Lung microvascular endothelial cell (primary cell): ENCODE data around the gene SLC38A5. TPM values are rescaled to one million over a fixed set of nuclear protein-coding genes. Genes with fewer than 3 reads are reported as not detected.

Experiments used
- DNase-seq, 2 donors: peaks; one replicate each; pipeline versions ENCODE4 v3.0.0 to v3.0.0-alpha.2; 2010; ENCODE audit warnings: low read depth in 2 of 2
- total RNA-seq: library from RNA; depleted of rRNA; stranded (reverse); fragments of >200 nt; gene quantifications from 2 replicates; pipeline ENCODE4 v1.2.1, GENCODE V29; 2014

The SLC38A5 gene
- total RNA-seq, 1 donor from 2014 or later: 4.2 TPM

- no peak for DNase-seq
Measured at GRCh38 chrX:48491809-48492208, 21.7 kb upstream of the SLC38A5 start.

DNA sequence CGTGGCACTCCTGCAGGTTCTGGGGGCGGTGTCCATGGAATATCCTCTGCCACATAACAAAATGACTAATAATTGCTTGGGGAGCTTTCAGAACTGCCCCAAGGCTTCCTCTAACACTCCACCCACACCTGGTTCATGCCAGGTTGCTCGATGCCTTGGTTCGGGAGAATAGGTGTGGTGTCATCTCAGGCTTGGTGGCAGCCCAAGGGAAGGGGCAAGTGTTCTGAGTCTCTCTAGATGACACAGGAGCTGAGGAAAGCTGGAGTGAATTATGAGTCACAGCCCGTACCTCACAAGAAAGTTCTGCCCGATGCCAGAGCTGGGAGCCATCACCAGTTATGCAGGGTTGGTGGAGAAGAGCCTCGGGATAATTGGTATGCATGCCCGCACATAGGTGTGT lies 20.6 kb upstream of the SLC38A5 start:
- no peak for DNase-seq

DNA sequence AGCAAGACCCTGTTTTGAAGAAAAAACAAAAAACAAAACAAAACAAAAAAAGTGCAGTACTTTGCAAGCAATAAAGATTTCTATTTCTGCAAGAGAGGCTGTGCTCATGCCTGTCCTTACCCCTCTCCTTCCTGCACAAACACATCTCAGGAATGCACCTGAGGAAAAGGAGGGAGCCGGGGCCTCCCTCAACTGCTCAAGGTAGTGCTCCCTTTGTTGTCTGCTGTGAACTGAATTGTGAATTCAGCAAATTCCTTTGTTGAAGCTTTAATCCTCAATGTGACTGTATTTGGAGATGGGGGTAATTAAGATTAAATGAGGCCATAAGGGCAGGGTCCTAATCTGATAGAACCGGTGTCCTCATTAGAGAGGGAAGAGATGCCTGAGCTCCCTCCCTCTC lies 19.8 kb upstream of the SLC38A5 start:
- DNase-seq: no peak

- no peak for DNase-seq
Measured at GRCh38 chrX:48489296-48489695, 19.2 kb upstream of the SLC38A5 start.

- DNase-seq: no peak
Measured at GRCh38 chrX:48488034-48488433, 18.0 kb upstream of the SLC38A5 start.

GRCh38 chrX:48487362-48487798 lies 17.3 kb upstream of the SLC38A5 start:
- DNase-seq: peak in 1 of 2 donors; percentile 60

GRCh38 chrX:48482526-48482925 lies 12.5 kb upstream of the SLC38A5 start:
- no peak for DNase-seq

GRCh38 chrX:48480583-48480982 lies 10.5 kb upstream of the SLC38A5 start:
- DNase-seq: no peak

GRCh38 chrX:48480142-48480541 lies 10.1 kb upstream of the SLC38A5 start:
- DNase-seq: no peak

DNA sequence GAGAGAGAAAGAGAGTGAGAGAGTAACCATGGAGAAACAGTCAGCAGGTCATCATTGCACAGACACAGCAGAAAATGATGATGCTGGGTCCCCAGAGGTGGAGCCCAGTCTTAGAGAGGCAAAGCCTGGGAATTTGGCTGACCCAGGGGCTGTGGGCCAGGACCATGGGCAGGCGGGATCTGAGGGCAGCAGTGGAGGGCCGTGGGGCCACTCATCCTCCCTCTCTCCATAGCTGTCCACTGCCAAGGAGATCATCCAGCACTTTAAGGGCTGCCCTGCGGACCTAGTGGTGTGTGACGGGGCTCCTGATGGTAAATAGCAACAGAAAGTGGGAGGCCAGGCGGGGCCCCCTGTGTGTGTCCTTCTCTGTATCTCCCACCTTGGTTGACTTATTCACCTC lies 8.7 kb upstream of the SLC38A5 start:
- DNase-seq: no peak

GRCh38 chrX:48477960-48478755 lies 8.1 kb upstream of the SLC38A5 start:
- DNase-seq: no peak

DNA sequence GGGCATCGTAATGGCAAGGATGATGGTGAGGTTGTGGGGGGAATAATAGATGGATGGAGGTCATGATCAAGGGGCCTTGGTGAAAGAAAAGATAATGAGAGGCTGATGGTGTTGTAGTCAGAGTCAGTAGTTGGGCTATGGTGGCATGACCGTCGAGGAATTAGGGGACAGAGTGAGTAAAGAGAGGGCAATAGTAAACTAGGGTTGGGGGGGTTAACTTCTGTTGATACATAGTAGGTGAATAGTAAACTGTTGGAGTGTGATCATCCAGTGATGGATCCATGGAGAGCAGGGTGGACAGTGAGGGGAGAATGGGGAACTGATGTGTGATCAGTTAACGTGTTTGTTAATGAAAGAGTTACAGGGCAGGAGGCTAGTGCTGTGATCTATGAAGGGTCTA lies 6.9 kb upstream of the SLC38A5 start:
- no peak for DNase-seq

GRCh38 chrX:48475774-48476577 lies 5.9 kb upstream of the SLC38A5 start, which contains the start of gene FTSJ1:
FTSJ1 (plus strand) TSS chrX:48476199; CDS start chrX:48478048, 1,849 bp downstream.
- DNase-seq: peak; percentile 88 to 93

DNA sequence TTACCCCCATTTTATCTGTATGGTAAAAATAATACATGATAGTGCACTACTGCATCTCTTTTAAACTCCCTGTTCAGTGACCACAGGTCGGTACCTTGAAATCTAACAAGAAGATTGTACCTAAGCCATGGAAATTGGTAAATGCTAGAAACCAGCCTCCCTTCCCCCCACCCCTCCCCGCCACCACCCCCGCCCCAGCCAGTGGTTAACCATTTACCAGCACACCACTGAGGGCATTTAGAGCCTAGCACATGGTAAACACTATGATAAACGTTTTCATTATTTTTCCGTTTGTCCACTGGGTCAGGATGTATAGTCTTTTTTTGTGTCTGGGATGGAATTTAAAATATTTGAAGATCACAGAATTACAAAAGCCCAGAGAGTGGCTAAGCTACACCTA lies 5.2 kb upstream of the SLC38A5 start:
- DNase-seq: no peak

DNA sequence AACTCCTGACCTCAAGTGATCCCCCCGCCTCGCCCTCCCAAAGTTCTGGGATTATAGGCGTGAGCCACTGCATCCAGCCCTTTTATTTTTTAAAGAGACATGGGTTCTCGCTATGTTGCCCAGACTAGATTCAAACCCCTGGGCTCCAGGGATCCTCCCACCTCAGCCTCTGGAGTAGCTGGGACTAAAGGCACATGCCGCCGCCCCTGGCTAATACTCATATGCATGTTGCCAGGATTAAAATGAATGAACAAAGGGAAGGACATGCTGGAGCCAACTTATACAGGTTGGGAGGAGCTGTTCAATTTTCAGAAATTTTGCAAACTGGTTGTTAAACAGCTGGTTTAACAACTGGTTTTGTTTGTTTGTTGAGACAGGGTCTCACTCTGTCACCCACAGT lies 4.5 kb upstream of the SLC38A5 start:
- DNase-seq: no peak

- peak; percentile 42 to 43 for DNase-seq
Measured at GRCh38 chrX:48474127-48474526, 4.1 kb upstream of the SLC38A5 start.

- DNase-seq: no peak
Measured at GRCh38 chrX:48473704-48473990, 3.6 kb upstream of the SLC38A5 start.

DNA sequence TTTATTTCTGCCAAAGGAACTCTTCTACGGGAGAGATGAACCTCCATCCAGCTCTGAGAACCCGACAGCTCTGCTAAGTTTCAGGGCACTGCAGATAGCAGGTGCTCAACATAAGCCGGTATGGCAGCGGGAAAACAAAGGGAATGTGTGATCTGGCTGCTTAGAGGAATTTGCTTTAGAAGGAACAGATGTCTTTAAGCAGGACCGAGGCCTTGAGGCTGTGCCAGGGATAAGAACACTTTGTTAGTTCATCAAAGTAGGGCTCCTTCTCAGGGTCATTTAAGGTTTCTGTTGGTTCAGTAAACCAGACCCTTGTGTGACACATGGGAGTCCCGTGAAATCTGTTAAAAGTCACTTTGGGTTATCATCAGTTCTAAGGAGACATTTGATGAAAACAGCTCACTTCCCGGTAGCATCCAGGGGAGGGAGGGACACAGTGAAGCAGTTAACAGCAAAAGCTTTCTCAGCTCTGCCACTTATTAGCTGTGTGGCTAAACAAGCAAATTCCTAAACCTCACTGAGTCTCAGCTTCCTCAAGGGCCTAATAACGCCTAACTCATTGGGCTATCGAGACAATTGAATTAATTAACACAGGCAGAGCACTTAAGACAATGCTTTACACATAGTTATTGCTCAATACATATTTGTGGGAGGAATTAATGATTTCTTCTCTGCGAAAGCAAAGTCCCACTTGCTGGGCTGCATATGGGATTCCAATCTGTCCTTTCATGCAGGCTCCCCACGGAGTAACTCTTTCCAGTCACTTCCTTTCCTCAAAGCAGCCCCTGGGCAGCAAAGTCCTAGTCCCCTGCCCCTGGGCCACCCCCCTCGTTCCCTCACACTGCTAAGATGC lies 3.0 kb upstream of the SLC38A5 start:
- DNase-seq: no peak

DNA sequence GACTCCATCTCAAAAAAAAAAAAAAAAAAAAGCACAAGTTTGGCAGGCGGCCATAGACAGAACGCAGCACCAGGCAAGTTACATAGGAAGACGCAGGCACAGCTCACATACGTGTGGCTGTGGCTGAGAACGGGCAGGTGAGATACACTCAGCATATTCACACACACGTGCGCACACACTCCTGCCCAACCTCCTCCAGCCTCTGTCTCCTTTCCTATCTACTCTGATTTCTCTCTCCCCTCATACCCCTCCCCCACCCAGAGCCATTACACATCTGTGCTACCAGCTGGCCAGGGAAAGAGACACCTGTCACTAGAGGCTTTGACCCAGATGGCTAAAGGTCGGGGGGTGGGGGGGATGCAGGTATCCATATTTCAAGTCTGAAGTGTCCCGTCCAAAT lies 2.2 kb upstream of the SLC38A5 start:
- DNase-seq: no peak

GRCh38 chrX:48471504-48471903 lies 1.4 kb upstream of the SLC38A5 start:
- no peak for DNase-seq

DNA sequence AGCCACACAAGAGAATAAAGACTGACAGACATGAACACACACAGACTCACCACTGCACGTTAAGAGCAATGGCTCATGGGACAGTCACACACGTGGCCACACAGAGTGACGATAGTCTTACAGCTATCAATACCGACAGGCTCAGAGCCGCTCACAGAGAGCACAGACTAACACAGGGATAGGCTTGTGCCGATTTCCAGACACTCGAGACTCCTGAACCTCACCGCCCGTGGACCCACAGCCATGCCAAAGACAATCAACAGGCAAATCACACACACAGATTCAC lies 716 bp upstream of the SLC38A5 start:
- DNase-seq: no peak
